ENCODE measurements around the gene MLANA. TPM values are rescaled to one million over a fixed set of nuclear protein-coding genes. Genes with fewer than 3 reads are reported as not detected.

MLANA gene
- total RNA-seq, 6 donors from 2014 or later = not detected

GRCh38 chr9:5949103-5949699 is 58.5 kb downstream of the MLANA start:
- peaks cover 0 to 15% (median 9%) of the 10 kb centered on the region in 4 donors for H3K4me1 ChIP-seq
- no peak overlapping the region for H3K27ac ChIP-seq
- ATAC-seq (ENCODE audit: low FRiP score in 2 of 2) = peak in 1 of 2 donors; percentile 68
- TF ChIP-seq POLR2A (IDR thresholded peaks at IDR 0.05) = no peak
- no peak for TF ChIP-seq POLR2AphosphoS5 (IDR thresholded peaks at IDR 0.05)
- TF ChIP-seq EP300 (IDR thresholded peaks at IDR 0.05) = no peak
- no peak for TF ChIP-seq CTCF (IDR thresholded peaks at IDR 0.05)
- peak overlapping the region in 1 of 4 donors; percentile 17 for H3K4me3 ChIP-seq
- H3K36me3 ChIP-seq = no peaks in the 10 kb centered on the region
- no peaks in the 10 kb centered on the region for H3K27me3 ChIP-seq
- WGBS, 2 donors = 23% methylated on average over 5 of the region's 5 CpGs
- no peak for DNase-seq
- no peaks in the 10 kb centered on the region for H3K9me3 ChIP-seq

DNA sequence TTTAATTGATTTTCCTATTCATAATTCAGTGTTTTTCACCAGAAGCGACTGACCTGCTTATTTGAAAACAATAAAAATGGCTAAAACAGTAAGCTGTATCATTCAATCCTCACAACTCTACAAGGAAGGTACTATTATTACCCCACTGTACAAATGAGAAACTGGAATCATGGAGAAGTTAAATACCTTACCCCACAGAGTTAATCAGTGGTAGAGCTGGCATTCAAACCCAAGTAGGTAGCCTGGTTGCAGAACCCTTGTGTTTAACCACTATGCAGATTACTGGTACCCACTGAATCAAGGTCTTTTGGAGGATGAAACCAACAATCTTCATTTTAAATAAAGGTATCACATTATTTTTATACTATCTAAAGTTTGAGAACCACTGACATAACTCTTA is 59.6 kb downstream of the MLANA start:
- Histone ChIP-seq H3K9me3 (no peaks in the 10 kb centered on the region), H3K27me3 (no peaks in the 10 kb centered on the region), H3K4me1 (peaks cover 0 to 17% (median 10%) of the 10 kb centered on the region in 4 donors), H3K27ac (no peak overlapping the region), H3K36me3 (no peaks in the 10 kb centered on the region), H3K4me3 (no peak overlapping the region)
- no peak for TF ChIP-seq EP300 (IDR thresholded peaks at IDR 0.05)
- WGBS, 2 donors = 100% methylated on average over 1 of the region's 1 CpG
- no peak for DNase-seq
- no peak for ATAC-seq (ENCODE audit: low FRiP score in 2 of 2)

DNA sequence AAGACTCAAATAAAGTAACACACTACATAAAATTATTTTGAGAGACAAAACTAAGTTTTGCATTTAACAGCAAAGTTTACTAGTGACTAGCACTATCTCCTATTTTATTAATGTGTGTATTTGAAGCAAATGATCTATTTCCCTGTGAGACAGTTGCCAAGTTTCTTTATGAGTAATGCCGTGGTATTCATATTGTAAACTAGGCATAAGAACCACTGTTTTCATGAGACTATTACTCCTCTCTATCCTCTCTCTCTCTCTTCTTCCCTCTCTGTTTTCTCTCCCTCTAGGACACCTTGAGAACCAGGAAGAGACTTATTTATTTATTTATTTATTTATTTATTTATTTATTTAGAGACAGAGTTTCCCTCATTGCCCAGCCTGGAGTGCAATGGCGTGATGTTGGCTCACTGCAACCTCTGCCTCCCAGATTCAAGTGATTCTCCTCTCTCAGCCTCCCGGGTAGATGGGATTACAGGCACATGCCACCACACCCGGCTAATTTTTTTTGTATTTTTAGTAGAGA is 61.1 kb downstream of the MLANA start:
- Histone ChIP-seq H3K9me3 (no peaks in the 10 kb centered on the region), H3K27me3 (no peaks in the 10 kb centered on the region), H3K27ac (no peak overlapping the region), H3K36me3 (no peaks in the 10 kb centered on the region), H3K4me3 (no peak overlapping the region), H3K4me1 (peaks cover 0 to 17% (median 10%) of the 10 kb centered on the region in 4 donors)
- DNase-seq = no peak
- no peak for ATAC-seq (ENCODE audit: low FRiP score in 2 of 2)
- 86 to 90% methylated on average over 4 of the region's 4 CpGs for WGBS, 2 donors
- no peak for TF ChIP-seq POLR2A (IDR thresholded peaks at IDR 0.05)
- no peak for TF ChIP-seq CTCF (IDR thresholded peaks at IDR 0.05)

- DNase-seq (no peak), ATAC-seq (ENCODE audit: low FRiP score in 2 of 2) (no peak)
- Histone ChIP-seq H3K36me3 (no peaks in the 10 kb centered on the region), H3K9me3 (no peaks in the 10 kb centered on the region), H3K27me3 (no peaks in the 10 kb centered on the region), H3K27ac (no peak overlapping the region), H3K4me1 (peaks cover 0 to 13% (median 8%) of the 10 kb centered on the region in 4 donors), H3K4me3 (no peak overlapping the region)
- 68 to 69% methylated on average over 9 of the region's 9 CpGs for WGBS, 2 donors
- TF ChIP-seq CTCF (IDR thresholded peaks at IDR 0.05) (no peak), POLR2AphosphoS5 (IDR thresholded peaks at IDR 0.05) (no peak), POLR2A (IDR thresholded peaks at IDR 0.05) (no peak), EP300 (IDR thresholded peaks at IDR 0.05) (no peak)
Observed at GRCh38 chr9:5953743-5954707, 63.3 kb downstream of the MLANA start.

DNA sequence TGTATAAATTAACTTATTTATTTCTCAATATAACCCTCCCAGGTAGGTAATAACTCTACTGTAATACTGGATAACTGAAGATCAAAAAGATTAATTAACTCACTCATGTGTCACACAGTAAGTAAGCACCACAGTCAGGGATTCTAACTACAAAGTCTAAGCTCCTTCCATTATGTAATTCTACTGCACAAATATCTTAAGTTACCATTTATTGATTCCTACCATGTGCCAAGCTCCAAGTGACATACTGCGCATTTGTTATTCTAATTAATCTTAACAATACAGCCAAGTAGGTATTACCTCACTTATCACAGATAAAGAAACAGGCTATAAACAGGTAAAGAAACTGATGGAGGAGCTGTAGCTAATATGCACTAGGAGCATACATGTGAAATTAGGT is 66.5 kb downstream of the MLANA start:
- ATAC-seq (ENCODE audit: low FRiP score in 2 of 2) = no peak

More for the DNA sequence above, 66.5 kb downstream of the MLANA start:
- peaks cover 0 to 7% (median 3%) of the 10 kb centered on the region in 4 donors for H3K4me1 ChIP-seq
- no peak overlapping the region for H3K4me3 ChIP-seq
- TF ChIP-seq EP300 (IDR thresholded peaks at IDR 0.05) (no peak), CTCF (IDR thresholded peaks at IDR 0.05) (no peak), POLR2A (IDR thresholded peaks at IDR 0.05) (no peak), POLR2AphosphoS5 (IDR thresholded peaks at IDR 0.05) (no peak)
- H3K9me3 ChIP-seq = no peaks in the 10 kb centered on the region
- WGBS, 2 donors = 97 to 100% methylated on average over 1 of the region's 1 CpG
- H3K27me3 ChIP-seq = no peaks in the 10 kb centered on the region
- no peak for DNase-seq
- no peaks in the 10 kb centered on the region for H3K36me3 ChIP-seq
- H3K27ac ChIP-seq = no peak overlapping the region

Data from upper lobe of left lung (tissue), 6 donors.